ENCODE results near the gene LMF1.

The LMF1 gene

DNA sequence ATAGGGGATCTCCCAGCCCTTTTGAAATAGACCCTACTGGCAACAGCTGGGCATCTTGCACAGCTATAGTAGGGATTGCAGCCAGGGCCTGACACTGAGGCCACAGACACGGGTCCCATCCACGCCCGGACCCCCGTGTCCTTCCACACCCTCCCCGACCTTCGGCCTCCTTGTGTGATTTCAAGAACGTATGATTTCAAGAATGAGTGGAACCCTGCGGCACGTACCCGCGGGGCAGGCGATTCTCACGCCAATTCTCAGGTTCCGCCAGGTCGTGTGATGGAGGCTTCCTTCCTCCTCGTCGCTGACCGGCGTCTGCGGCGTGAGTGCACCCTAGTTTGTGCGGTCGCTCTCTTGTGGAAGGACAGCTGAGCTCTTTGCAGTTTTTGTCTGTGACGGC is 114.0 kb downstream of the LMF1 start:
- no peak for TF ChIP-seq GATA1 (IDR thresholded peaks at IDR 0.05; ENCODE audit: low read depth, low read length)
- no peak for TF ChIP-seq POLR2A (IDR thresholded peaks at IDR 0.05; ENCODE audit: low read length)
- no peak for DNase-seq

DNA sequence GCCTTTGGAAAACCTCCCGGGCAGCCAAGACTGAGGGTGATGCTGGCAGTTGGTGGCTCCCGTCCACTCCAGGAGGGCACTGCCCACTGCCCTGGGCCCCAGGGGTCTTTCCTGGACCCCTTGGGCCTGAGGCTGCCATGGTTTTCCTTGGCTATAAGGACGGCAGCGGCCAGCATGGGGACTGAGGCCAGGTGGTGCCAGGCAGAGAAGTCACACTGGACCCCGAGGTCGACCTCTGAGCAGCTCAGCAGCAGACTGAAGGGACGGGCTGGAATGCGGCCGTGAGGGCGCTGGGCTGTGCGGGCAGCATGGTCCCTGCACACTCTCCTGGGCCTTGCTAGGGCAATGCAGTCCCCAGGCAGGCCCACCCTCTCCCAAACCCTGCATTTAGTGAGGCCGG is 114.7 kb downstream of the LMF1 start:
- no peak for DNase-seq
- TF ChIP-seq POLR2A (IDR thresholded peaks at IDR 0.05; ENCODE audit: low read length), result no peak
- TF ChIP-seq GATA1 (IDR thresholded peaks at IDR 0.05; ENCODE audit: low read depth, low read length), result no peak

DNA sequence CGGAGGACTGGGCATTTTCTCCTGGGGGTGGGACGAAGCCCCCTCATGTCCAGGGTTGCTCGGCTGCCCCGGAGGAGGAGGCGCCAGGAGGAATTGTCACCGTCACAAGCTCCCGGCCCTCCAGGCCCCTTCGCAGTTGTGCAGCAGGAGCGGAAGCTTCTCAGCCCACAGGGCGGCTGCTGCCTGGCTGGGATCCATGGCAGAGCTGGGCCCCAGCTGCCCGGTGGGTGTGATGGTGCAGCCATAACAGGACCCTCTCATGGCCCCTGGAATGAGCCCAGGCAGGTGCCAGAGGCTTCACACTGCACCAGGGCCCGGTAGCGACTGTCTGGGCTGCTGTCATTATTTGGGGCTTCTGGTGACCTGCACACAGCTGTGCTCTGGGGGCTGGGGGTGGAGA is 115.3 kb downstream of the LMF1 start:
- DNase-seq, result no peak
- TF ChIP-seq GATA1 (IDR thresholded peaks at IDR 0.05; ENCODE audit: low read depth, low read length) (no peak), POLR2A (IDR thresholded peaks at IDR 0.05; ENCODE audit: low read length) (no peak)

DNA sequence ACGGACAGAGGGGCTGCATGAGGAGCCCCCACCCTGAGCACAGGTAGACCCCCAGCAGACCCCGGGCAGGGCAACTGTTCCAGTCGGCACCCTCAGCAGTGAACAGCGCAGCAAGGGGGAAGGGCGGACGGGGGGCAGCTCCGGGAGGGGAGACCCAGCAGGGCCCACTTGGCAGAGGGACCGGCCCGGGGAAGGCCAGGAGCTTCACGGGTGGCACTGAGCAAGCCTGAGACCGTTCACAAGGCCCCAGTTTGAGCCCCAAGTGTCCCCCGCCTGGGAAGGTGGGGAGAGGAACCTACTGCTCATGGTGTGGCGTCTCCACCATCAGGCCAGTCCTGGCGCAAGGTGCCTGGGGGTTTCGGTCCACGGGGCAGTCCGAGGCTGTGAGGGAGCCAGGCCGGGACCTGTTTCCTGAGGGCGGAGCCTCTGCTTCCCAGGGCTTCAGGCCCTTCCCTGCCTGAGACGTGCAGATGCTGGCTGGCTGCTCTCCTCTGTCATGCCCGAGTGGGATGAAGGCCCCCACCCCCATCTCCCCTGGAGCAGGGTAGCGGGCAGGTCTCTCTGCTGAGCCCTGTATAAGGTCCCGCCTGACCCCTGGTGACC is 115.9 kb downstream of the LMF1 start:
- no peak for DNase-seq
- TF ChIP-seq GATA1 (IDR thresholded peaks at IDR 0.05; ENCODE audit: low read depth, low read length) (no peak), POLR2A (IDR thresholded peaks at IDR 0.05; ENCODE audit: low read length) (no peak)

DNA sequence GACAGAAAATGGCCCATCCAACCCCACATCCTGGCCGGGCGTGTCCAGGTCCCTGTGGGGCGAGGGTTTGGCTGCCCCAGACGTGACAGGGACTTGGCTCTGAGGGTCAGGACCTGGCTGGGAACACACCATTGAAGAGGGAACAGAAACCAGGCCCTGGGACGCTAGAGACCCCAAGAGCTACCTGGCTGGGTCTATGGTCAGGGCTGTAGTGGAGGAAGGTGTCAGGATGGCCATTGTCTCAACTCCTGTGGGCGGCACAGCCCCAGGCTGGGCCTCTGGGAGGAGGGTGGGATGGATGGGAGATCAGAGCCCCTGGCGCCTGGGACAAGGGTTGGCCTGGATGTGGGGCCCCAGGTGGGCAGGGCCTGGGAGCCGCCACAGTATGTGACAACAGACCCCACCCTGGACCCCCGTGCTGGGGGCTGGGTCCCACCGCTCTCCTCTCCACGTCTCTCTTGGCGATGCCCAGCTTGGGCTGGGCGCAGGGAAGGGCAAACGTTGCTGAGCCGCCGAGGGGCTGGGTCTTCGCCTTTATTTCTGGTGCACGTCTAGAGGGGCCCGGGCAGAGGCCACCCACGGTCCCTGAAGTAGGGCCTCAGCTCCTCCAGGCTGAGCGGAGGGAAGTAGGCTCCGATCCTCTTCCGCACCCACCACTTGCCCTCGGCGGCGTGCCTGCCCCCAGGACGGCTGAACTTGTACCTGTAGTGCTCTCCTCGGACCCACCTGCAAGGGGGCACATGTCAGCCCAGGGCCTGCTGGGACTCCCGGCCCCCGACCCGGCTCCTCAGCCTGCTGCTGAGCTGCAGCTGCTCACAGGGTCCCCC is 116.6 kb downstream of the LMF1 start:
- no peak for TF ChIP-seq POLR2A (IDR thresholded peaks at IDR 0.05; ENCODE audit: low read length)
- no peak for TF ChIP-seq GATA1 (IDR thresholded peaks at IDR 0.05; ENCODE audit: low read depth, low read length)
- no peak for DNase-seq

DNA sequence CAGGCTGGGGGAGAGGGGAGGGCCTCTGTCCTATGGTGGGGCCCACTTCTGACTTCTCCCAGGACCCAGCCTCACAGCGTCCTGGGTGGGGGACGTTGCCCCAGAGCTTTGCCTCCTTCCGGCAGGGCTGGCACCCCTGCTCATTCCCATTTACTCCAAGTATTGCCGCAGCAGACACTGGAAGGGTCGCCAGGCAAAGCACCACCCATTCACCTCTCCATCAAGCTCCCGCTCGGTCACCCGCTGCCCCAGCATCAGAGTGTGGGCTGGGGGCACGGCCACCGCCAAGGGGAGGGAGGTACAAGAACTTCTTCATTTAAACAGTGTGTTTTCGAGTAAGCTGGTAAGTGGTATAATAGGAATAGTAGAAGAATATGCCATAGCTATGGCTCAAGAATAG is 117.5 kb downstream of the LMF1 start:
- TF ChIP-seq GATA1 (IDR thresholded peaks at IDR 0.05; ENCODE audit: low read depth, low read length) (no peak), POLR2A (IDR thresholded peaks at IDR 0.05; ENCODE audit: low read length) (no peak)

DNA sequence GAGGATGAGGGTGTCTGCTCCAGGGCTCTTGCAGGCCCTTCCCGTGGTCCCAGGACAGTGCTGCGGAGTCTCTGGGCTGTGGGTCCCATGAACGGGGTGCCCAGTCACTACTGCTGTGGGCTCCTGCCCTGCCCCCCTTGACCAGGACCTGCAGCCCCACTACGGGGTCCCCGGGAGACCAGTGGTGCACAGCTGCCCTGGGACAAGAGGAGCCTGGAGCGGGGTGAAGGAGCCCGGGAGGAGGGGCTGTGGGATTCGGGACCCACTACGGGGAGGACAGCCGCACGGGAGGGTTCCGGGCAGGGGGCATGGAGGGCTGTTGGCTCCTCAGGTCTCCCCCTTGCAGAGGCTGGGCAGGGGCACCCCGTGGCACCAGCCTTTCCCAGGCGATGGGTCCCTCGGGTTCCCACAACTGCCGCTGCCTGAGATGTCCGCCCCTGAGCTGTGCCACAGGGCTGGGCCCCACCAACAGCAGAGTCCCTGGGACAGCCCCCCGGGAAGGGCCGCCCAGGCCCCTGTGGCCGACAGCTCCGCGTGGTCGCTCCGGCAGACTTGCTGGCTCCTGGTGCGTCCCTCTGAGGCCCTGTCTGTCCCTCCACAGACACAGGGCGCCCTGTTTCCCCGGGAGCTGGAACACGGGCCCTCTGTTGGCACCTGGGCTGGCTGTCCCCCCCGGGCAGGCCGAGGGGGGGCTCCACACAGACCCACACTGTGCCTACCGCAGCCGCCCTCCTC is 118.2 kb downstream of the LMF1 start:
- TF ChIP-seq GATA1 (IDR thresholded peaks at IDR 0.05; ENCODE audit: low read depth, low read length) (no peak), POLR2A (IDR thresholded peaks at IDR 0.05; ENCODE audit: low read length) (no peak)
- DNase-seq, result no peak

More for the DNA sequence above, 117.5 kb downstream of the LMF1 start:
- DNase-seq, result no peak

DNA sequence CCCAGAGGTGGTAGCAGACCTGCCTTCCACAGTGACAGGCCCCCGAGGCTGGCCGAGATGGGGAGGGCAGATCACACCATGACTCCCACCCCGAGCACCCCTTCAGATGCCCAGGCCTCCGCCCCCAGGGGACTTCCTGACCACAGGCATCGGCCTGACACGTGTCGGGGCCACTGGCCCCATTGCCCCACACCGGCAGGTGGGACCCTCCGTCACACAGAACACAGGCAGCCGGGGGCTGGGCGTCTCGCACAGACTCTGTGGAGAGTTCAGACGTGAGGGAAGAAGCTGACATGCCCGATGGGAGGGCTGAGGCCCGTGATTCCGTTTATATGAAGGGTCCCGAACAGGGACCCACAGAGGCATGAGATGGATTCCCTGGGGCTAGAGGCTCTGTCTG is 118.9 kb downstream of the LMF1 start:
- no peak for DNase-seq

DNA sequence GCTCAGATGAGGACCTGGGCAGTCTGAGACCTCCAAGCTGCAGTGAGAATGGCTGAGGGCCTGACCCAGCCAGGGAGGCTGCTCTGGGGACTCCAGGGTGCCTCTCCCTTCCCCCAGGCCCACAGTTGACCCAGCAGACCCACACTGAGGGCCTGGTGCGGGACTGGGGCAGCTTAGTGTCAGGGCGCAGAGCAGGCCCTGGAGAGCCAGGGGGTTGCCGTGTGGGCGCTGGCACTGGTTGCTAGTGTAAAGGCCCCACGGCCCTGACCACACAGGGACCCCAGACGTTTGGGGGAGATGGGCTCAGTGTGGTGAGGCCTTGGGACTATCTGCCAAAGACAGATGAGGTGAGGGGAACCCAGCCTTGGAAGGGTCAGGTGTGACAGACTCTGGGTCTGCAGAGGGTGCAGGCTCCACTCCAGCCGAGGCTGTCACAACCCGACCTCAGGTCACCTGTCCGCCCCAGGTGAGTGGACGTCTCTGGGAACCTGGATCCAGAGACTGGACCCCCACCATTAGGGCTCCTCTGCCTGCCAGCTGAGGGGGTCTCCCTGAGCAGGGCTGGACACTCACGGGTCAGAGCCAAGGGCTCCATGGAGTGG is 119.5 kb downstream of the LMF1 start:
- no peak for DNase-seq
- TF ChIP-seq POLR2A (IDR thresholded peaks at IDR 0.05; ENCODE audit: low read length) (no peak), GATA1 (IDR thresholded peaks at IDR 0.05; ENCODE audit: low read depth, low read length) (no peak)

More for the DNA sequence above, 118.9 kb downstream of the LMF1 start:
- TF ChIP-seq GATA1 (IDR thresholded peaks at IDR 0.05; ENCODE audit: low read depth, low read length) (no peak), POLR2A (IDR thresholded peaks at IDR 0.05; ENCODE audit: low read length) (no peak)

DNA sequence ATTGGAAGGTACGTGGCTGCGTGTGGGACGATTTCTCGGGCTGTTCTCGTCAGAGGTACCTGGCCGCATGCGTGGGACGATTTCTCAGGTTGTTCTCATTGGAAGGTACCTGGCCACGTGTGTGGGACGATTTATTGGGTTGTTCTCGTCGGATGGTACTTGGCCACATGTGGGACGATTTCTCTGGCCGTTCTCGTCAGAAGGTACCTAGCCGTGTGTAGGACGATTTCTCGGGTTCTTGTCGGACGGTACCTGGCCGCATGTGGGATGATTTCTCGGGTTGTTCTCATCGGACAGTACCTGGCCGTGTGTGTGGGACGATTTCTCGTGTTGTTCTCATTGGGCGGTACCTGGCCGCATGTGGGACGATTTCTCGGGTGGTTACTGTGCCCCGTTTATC is 120.1 kb downstream of the LMF1 start:
- TF ChIP-seq GATA1 (IDR thresholded peaks at IDR 0.05; ENCODE audit: low read depth, low read length) (no peak), POLR2A (IDR thresholded peaks at IDR 0.05; ENCODE audit: low read length) (no peak)
- no peak for DNase-seq

DNA sequence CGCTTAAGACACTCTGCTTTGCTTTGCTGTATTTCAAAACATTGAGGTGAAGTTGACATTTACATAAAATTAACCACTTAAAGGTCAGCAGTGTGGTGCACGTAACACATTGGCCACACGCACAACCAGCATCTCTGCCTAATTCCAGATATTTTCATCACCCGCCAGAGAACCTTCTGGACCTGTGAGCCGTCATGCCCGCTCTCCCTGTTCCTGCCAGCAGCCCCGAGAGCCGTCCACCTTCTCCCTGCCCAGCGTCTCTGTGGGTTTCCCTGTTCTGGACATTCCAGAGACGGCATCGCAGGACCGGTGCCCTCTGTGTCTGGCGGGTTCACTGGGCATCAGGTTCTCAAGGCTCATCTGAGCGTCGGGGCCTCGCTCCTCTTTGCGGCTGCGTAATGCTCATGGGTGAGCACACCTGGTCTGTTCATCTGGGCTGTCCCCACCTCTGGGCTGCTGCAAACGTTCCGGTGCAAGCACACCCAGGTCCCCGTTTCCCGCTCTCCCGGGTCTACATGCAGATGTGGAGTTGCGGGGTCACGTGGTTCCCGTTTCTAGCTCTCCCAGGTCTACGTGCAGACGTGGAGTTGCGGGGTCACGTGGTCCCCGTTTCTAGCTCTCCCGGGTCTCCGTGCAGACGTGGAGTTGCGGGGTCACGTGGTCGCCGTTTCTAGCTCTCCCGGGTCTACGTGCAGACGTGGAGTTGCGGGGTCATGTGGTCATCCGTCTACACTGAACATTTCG is 122.1 kb downstream of the LMF1 start:
- TF ChIP-seq GATA1 (IDR thresholded peaks at IDR 0.05; ENCODE audit: low read depth, low read length), result no peak
- no peak for TF ChIP-seq POLR2A (IDR thresholded peaks at IDR 0.05; ENCODE audit: low read length)
- DNase-seq, result no peak

DNA sequence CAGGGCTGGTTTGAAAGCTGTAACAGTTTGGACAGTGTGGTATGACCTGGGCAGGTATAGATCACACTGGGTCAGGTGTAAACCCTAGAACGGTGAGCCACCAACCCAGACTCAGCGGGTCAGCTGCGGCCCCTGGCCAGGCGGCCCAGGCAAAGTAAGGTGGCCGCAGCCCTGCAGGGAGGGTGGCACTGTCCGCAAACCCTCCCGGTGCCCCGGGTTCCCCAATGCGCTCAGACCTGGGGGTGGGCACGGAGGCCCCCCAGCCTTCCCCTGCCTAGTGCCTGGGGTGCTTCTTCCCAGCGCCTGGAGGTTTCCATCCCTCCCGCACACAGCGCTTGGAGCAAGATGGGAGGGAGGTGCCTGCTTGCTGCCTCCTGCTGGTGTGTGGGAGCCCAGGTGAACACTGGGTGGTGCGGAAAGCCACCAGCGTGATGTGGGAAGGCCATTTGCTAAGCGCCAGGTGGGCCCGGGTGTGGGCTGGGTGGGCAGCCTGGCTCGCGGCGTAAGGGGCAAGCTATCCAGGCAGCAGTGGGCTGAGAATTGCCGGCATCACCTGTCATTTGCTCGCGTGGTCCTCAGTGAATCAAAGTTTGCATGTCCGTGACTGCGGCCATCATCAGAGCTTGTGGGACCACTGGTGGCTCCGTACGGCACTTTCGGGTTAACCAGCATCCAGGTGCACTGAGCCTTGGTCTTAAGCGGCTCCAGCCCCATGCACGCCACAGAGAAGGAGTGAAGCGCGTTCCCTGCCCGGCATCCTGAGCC is 122.9 kb downstream of the LMF1 start:
- TF ChIP-seq POLR2A (IDR thresholded peaks at IDR 0.05; ENCODE audit: low read length) (no peak), GATA1 (IDR thresholded peaks at IDR 0.05; ENCODE audit: low read depth, low read length) (no peak)
- no peak for DNase-seq

DNA sequence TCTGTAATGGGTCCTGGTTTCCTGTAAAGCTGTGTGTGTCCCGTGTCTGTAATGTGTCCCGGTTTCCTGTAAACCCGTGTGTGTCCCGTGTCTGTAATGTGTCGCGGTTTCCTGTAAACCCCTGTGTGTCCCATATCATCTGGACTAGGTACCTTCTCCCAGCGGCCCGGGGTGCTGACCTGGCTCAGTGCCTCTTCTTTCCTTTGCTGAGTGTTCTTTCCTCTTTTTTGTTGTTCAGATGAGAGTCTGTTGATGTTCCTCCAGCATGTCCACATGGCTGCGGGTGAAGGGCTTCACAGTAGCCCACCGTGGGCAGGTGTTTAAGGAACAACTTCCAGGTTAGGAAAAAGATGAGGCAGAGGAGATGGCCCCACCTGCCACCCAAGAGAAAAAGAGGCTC is 123.6 kb downstream of the LMF1 start:
- TF ChIP-seq GATA1 (IDR thresholded peaks at IDR 0.05; ENCODE audit: low read depth, low read length), result no peak

More for the DNA sequence above, 123.6 kb downstream of the LMF1 start:
- DNase-seq, result no peak
